Osteocyte (in vitro differentiated cells): ENCODE results near the gene CAPN10. TPM values are rescaled to one million over a fixed set of nuclear protein-coding genes. Genes with fewer than 3 reads are reported as not detected.

Experiments used
- DNase-seq: peaks from one replicate; pipeline ENCODE4 v3.0.0; 2021; ENCODE audit warnings: mixed read lengths; ENCODE audit not compliant: unreplicated experiment; ENCODE audit errors: extremely low spot score
- H3K27ac Mint-ChIP-seq: one replicate; pipeline ENCODE4 v1.8.0; 2021; ENCODE audit warnings: mild to moderate bottlenecking, mixed read lengths; ENCODE audit not compliant: unreplicated experiment
- H3K27me3 Mint-ChIP-seq: one replicate; pipeline ENCODE4 v1.8.0; 2021; ENCODE audit warnings: mixed read lengths; ENCODE audit not compliant: unreplicated experiment
- H3K36me3 Mint-ChIP-seq: one replicate; pipeline ENCODE4 v1.8.0; 2021; ENCODE audit warnings: mixed read lengths; ENCODE audit not compliant: unreplicated experiment
- H3K4me1 Mint-ChIP-seq: one replicate; pipeline ENCODE4 v1.8.0; 2021; ENCODE audit warnings: mixed read lengths; ENCODE audit not compliant: unreplicated experiment
- H3K4me3 Mint-ChIP-seq: one replicate; pipeline ENCODE4 v1.8.0; 2021; ENCODE audit warnings: mild to moderate bottlenecking, moderate library complexity, mixed read lengths; ENCODE audit not compliant: unreplicated experiment
- H3K9me3 Mint-ChIP-seq: one replicate; pipeline ENCODE4 v1.8.0; 2021; ENCODE audit warnings: mixed read lengths; ENCODE audit not compliant: unreplicated experiment
- CTCF ChIP-seq: fragments of 200-600 bp; sonication (generic); IDR thresholded peaks from 2 replicates; pipeline ENCODE4 v1.5.0; 2021; ENCODE audit warnings: antibody characterized with exemption, mild to moderate bottlenecking, moderate library complexity
- total RNA-seq: library from RNA; stranded (reverse); gene quantifications from 2 replicates; pipeline ENCODE4 v1.2.1, GENCODE V29; 2021

Gene CAPN10
- total RNA-seq, 1 donor from 2014 or later, result 37.7 TPM

DNA sequence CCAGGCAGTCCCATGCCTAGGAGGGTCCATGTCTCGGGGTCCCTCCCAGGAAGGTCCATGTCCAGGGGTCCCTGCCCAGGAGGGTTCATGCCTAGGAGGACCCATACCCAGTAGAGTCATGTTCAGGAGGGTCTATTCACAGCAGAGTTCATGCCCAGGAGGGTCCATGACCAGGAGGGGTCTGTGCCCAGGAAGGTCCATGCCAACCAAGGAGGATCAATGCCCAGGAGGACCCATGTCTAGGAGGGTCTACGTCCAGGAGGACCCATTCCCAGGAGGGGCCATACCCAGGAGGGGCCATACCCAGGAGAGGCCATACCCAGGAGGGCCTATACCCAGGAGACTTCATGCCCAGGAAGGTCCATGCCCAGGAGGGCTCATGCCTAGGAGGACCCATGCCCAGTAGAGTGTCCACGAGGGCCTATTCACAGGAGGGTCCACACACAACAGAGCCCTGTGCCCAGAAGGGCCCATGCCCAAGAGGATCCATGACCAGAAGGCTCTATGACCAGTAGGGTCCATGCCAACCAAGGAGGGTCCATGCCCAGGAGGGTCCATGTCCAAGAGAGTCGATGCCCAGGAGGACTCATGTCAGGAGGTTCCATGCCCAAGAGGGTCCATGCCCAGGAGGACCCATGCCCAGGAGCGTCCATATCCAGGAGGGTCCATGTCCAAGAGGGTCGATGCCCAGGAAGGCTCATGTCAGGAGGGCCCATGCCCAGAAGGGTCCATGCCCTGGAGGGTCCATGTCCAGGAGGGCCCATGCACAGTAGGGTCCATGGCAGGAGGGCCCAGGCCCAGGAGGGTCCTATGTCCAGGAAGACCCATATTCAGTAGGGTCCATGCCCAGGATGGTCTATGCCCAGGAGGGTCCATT, 48.8 kb downstream of the CAPN10 start:
- Mint-ChIP-seq H3K36me3 (peaks cover 3% of the 10 kb centered on the region), H3K4me3 (no peak overlapping the region), H3K27ac (no peak overlapping the region), H3K9me3 (peaks cover 21% of the 10 kb centered on the region), H3K27me3 (peaks cover 3% of the 10 kb centered on the region), H3K4me1 (no peaks in the 10 kb centered on the region)
- TF ChIP-seq CTCF, result no peak
- no peak for DNase-seq

- H3K27ac Mint-ChIP-seq, result no peak overlapping the region
- H3K27me3 Mint-ChIP-seq, result peaks cover 3% of the 10 kb centered on the region
- H3K4me3 Mint-ChIP-seq, result no peak overlapping the region
- TF ChIP-seq CTCF, result no peak
- peaks cover 3% of the 10 kb centered on the region for H3K36me3 Mint-ChIP-seq
- H3K9me3 Mint-ChIP-seq, result peaks cover 21% of the 10 kb centered on the region
- no peaks in the 10 kb centered on the region for H3K4me1 Mint-ChIP-seq
- no peak for DNase-seq
These were observed 49.5 kb downstream of the CAPN10 start for GRCh38 chr2:240635998-240636547.

DNA sequence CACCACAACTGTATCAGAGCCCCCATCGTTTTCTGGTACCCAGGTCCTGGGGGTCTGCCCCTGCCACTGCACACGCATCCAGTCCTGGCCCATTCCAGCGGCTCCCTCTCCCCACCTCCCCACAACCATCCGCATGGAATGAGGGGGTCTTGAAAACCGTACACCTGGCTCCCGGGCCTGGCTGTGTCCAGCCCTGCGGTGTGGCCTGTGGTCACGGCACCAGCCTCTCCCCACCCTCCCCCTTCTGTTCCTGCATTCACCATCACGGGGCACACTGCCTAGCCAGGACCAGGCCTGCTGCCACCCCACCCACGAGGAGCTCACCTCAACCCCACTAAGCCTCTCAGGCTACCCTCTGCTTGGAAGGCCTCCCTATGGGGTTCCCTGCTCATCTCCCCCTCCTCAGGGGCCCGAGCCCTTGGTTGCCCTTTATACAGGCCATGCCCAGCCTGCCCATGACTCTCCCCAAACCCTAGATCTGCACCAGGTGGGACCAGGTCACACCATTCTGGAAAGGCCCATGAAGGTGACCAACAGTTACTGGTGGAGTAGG, 50.1 kb downstream of the CAPN10 start:
- H3K4me3 Mint-ChIP-seq, result no peak overlapping the region
- peak; percentile 71 for DNase-seq
- peaks cover 3% of the 10 kb centered on the region for H3K36me3 Mint-ChIP-seq
- no peaks in the 10 kb centered on the region for H3K4me1 Mint-ChIP-seq
- H3K27me3 Mint-ChIP-seq, result peaks cover 3% of the 10 kb centered on the region
- TF ChIP-seq CTCF, result no peak
- peaks cover 21% of the 10 kb centered on the region for H3K9me3 Mint-ChIP-seq
- no peak overlapping the region for H3K27ac Mint-ChIP-seq

DNA sequence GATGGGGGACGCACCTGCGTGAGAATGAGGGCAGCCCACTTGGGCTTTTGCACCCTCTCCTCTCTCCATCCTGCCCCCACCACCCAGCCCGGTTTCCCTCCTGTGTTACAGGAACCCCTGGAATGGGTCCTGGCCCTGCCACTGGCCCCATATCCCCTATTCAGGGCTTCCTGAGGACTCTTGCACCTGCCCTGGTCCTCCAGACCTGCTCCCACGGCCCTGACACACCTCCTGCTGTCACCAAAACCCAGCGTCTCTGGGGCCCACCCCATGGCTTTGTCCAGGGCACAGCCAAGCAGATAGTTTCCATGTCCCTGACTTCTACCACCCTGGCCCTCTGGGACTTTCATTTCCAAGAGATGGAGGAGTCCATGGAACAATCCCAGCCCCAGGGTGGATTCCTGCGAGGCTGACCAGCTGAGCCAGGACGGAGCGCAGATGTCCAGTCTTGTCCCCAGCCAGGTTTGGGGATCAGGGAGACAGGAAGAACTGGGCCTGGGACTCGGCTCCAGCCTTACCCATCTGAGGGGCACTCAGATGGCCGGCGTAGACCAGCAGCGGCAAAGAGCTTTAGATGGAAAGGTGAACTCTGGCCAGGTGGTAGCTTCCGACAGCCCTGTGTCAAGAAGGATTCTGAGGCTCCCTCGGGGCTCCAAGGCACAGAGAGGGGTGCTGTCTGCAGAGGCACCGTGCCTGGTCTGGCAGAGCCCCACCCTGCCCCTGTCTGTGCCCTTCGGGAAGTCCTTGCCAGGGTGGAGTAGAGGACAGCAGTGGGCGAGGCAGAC, 50.8 kb downstream of the CAPN10 start:
- H3K4me1 Mint-ChIP-seq, result no peaks in the 10 kb centered on the region
- H3K36me3 Mint-ChIP-seq, result peaks cover 3% of the 10 kb centered on the region
- peaks cover 21% of the 10 kb centered on the region for H3K9me3 Mint-ChIP-seq
- no peak for TF ChIP-seq CTCF
- no peak overlapping the region for H3K4me3 Mint-ChIP-seq
- no peak overlapping the region for H3K27ac Mint-ChIP-seq
- peak; percentile 78 for DNase-seq
- H3K27me3 Mint-ChIP-seq, result peaks cover 3% of the 10 kb centered on the region
